ENCODE measurements around the gene ITFG1.
A peak's percentile ranks its signal among the peaks of the same experiment; 100 is the strongest.
"Not testable (repeated sequence)": the region's sequence is repeated elsewhere in the genome, so short reads cannot be mapped to it uniquely, and the experiment has no call there.

The ITFG1 gene

GRCh38 chr16:47473792-47474191 is 12.9 kb upstream of the ITFG1 start:
- peak; percentile 47 for FAIRE-seq
- no peak for DNase-seq (ENCODE audit: low spot score)

- not testable (repeated sequence) for DNase-seq (ENCODE audit: low spot score); FAIRE-seq
These were observed 12.1 kb upstream of the ITFG1 start for GRCh38 chr16:47473004-47473403.

GRCh38 chr16:47470810-47471209 is 9.9 kb upstream of the ITFG1 start:
- FAIRE-seq (no peak), DNase-seq (ENCODE audit: low spot score) (no peak)

- FAIRE-seq = no peak
- no peak for DNase-seq (ENCODE audit: low spot score)
These were observed 9.3 kb upstream of the ITFG1 start for GRCh38 chr16:47470211-47470610.

DNA sequence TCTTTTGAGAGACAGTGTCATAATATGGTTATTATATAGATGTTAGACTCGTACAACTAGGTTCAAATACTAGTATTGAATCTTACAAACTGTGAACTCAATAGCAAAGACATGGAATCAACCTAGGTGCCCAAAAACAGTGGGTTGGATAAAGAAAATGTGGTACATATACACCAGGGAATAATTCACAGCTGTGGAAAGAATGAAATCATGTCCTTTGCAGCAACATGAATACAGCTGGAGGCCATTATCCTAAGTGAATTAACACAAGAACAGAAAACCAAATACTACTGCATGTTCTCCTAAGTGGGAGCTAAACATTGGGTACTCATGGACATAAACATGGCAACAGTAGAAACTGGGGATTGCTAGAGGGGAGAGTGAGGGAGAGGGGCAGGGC is 8.4 kb upstream of the ITFG1 start:
- DNase-seq (ENCODE audit: low spot score) = no peak
- FAIRE-seq = no peak

- DNase-seq (ENCODE audit: low spot score); FAIRE-seq: not testable (repeated sequence)
These were observed 7.3 kb upstream of the ITFG1 start for GRCh38 chr16:47468070-47468689.

DNA sequence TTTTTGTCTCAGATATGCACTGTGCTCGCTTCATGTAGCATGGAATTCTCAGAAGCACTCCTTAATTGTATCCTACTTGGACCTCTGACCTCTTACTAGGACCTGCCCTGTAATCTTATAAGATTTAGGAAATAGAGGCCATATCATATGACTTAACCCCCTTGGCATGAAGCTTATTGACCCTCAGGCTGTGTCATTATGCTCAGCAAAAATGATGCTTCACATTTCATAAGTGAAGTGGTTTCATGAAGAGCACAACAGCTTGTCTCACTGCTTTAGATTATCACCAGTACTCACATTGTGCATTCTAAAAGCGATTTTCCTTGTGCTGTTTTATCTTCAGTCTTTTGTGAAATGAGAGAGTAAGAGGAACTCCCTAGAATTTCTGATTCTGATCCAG is 6.6 kb upstream of the ITFG1 start:
- FAIRE-seq (no peak), DNase-seq (ENCODE audit: low spot score) (no peak)

GRCh38 chr16:47465919-47466630 is 5.2 kb upstream of the ITFG1 start:
- FAIRE-seq = no peak
- DNase-seq (ENCODE audit: low spot score) = no peak

GRCh38 chr16:47463771-47464624 is 3.1 kb upstream of the ITFG1 start:
- DNase-seq (ENCODE audit: low spot score) (no peak), FAIRE-seq (no peak)

DNA sequence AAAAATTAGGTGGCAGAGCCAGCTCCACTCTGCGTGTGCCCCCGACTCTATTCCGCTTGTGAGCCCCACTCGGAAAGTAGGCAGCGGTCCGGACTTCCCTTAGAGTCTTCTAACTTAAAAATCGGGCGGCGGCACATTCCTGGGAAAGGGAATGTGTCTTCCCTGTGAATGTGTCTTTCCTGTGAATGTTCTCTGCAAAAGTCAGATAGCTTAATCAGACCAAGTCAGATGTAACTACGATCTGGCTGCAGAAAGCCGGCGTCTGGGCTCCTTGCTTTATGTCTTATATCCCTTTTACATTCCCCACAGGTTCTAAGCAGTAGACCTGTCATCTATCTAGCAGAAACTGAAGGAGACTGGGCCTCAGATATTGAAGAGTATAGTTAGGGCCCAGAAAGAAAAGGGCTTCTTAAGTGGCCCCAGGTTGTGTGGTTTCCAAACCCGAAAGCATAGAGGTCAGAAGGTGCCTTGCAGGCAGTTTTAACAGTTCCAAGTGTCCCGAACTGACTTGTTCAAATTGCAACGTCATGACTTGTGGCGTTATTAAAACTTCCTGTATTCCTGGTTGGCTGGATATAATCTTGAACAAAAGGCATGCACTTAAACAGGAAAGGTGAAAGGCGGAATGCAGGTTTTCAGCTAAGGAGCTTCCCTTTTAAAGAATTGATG is 869 bp upstream of the ITFG1 start:
- FAIRE-seq (peak; percentile 32), DNase-seq (ENCODE audit: low spot score) (peak; percentile 67)

DNA sequence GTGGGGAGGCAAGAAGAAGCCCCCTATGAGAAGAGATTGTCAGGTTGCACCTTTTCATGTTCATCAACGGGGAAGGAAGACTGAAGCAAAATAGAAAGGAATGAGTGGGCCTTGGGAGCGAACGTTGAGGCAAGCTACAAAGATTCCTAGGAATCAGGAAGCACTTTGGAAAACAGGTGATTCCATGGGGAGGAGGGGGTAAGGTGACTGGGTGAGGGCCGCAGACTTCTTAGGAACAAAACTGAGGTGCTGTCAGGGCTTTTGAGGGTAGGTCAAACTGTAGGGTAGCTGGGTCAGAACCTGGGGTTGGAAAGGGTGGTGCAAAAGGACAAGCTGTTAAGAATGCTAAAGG is 528 bp downstream of the ITFG1 start:
- DNase-seq (ENCODE audit: low spot score) (no peak), FAIRE-seq (no peak)

- DNase-seq (ENCODE audit: low spot score) (no peak), FAIRE-seq (no peak)
These were observed 1.3 kb downstream of the ITFG1 start for GRCh38 chr16:47459603-47460002.

- FAIRE-seq = no peak
- no peak for DNase-seq (ENCODE audit: low spot score)
These were observed 2.5 kb downstream of the ITFG1 start for GRCh38 chr16:47458331-47458730.

DNA sequence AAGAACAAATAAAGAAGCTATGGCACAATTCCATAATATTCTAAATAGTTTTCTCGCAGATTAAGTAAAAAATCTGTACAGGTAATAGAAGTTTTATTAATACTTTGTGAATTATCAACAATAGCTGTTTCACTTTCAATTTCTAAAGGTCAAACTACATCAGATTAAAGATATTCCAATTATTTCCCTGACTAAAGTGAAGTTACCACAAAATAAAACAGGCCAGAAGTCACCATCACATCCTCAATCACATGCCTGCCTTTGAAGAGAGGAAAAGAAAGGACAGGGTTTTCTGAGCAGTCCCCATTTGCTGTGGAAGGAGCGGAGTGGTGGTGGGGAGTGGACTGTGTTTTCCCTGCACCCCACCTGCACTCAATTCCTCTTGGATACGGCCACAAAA is 11.1 kb downstream of the ITFG1 start:
- DNase-seq (ENCODE audit: low spot score) (no peak), FAIRE-seq (no peak)

GRCh38 chr16:47448830-47449575 is 11.9 kb downstream of the ITFG1 start:
- no peak for DNase-seq (ENCODE audit: low spot score)
- FAIRE-seq = no peak

- FAIRE-seq (no peak), DNase-seq (ENCODE audit: low spot score) (no peak)
These were observed 14.4 kb downstream of the ITFG1 start for GRCh38 chr16:47446431-47446830.

DNA sequence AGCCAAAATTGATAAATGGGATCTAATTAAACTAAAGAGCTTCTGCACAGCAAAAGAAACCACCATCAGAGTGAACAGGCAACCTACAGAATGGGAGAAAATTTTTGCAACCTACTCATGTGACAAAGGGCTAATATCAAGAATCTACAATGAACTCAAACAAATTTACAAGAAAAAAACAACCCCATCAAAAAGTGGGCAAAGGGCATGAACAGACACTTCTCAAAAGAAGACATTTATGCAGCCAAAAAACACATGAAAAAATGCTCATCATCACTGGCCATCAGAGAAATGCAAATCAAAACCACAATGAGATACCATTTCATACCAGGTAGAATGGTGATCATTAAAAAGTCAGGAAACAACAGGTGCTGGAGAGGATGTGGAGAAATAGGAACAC is 18.0 kb downstream of the ITFG1 start:
- DNase-seq (ENCODE audit: low spot score); FAIRE-seq: not testable (repeated sequence)

- not testable (repeated sequence) for FAIRE-seq; DNase-seq (ENCODE audit: low spot score)
These were observed 20.8 kb downstream of the ITFG1 start for GRCh38 chr16:47440066-47440465.

DNA sequence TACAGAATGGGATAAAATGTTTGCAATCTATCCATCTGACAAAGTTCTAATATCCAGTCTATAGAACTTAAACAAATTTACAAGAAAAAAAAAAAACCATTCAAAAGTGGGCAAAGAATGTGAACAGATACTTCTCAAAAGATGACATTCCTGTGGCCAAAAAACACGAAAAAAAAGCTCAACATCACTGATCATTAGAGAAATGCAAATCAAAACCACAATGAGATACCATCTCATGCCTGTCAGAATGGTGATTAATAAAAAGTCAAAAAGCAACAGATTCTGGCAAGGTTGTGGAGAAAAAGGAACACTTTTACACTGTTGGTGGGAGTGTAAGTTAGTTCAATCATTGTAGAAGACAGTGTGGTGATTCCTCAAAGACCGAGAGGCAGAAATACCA is 26.6 kb downstream of the ITFG1 start:
- not testable (repeated sequence) for FAIRE-seq; DNase-seq (ENCODE audit: low spot score)

DNA sequence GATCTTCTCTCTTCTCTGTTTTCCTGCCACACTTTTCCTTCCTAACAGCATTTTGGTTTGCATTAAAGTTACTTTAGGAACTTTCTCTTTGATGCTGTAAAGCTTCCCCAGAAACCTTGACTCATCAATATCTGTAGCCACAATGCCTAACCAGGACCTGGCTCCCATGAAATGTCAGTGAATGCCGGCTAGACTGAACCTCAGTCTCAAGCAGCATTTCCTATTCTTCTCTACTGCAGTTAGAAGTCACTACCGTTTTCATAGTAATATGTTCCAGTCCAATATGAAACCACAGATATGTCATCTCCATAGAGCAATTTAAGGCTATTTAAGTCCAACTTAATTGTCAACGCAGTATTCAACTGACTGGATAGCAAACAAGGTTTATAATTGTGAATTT is 28.9 kb downstream of the ITFG1 start:
- DNase-seq (ENCODE audit: low spot score) = no peak
- FAIRE-seq = no peak

- no peak for FAIRE-seq
- DNase-seq (ENCODE audit: low spot score) = no peak
These were observed 34.1 kb downstream of the ITFG1 start for GRCh38 chr16:47426806-47427205.

Data from RCC 7860 (cell line).